OCI-LY7 (cell line): Measurements from ENCODE around the gene TRIM56. TPM values are rescaled to one million over a fixed set of nuclear protein-coding genes. Genes with fewer than 3 reads are reported as not detected.

ENCODE experiments used
- BruUV-seq: library from RNA; stranded (reverse); fragments of 400-500 nt; replicated peaks from 2 replicates; lab custom pipeline; 2021; lab: Mats Ljungman, UMichigan
- CTCF ChIA-PET: fragments of 300-600 bp; sonication (Branson Sonifier 250); formaldehyde crosslinking; loops from one replicate; lab custom pipeline; 2022; ENCODE audit warnings: antibody characterized with exemption; ENCODE audit not compliant: unreplicated experiment; lab: Charles Lee
- POLR2A ChIA-PET: fragments of 300-600 bp; sonication (Branson Sonifier 250); formaldehyde crosslinking; loops from one replicate; lab custom pipeline; 2022; ENCODE audit warnings: antibody characterized with exemption; lab: Charles Lee
- DNase-seq: peaks from one replicate; pipeline ENCODE4 v3.0.0-alpha.2; 2015; ENCODE audit warnings: low spot score
- H2AFZ ChIP-seq: fragments of 200-600 bp; sonication (generic), shearing (Covaris generic); 2 replicates; pipeline ENCODE4 v1.6.1; 2014; ENCODE audit warnings: mild to moderate bottlenecking, antibody characterized with exemption, low read length, moderate library complexity
- H3K27ac ChIP-seq: fragments of 200-600 bp; sonication (generic); 2 replicates; pipeline ENCODE4 v1.5.1; 2014; ENCODE audit warnings: mixed run types, low read depth, mild to moderate bottlenecking, moderate library complexity, low read length, inconsistent platforms; ENCODE audit not compliant: poor library complexity, severe bottlenecking
- H3K36me3 ChIP-seq: fragments of 200-600 bp; sonication (generic); 2 replicates; pipeline ENCODE4 v1.6.1; 2014; ENCODE audit warnings: mild to moderate bottlenecking, antibody characterized with exemption, low read length, moderate library complexity, mixed read lengths; ENCODE audit not compliant: insufficient read depth
- H3K4me1 ChIP-seq: fragments of 200-600 bp; sonication (generic); 2 replicates; pipeline ENCODE4 v1.5.1; 2014; ENCODE audit warnings: mild to moderate bottlenecking, low read length; ENCODE audit not compliant: insufficient read depth, poor library complexity, severe bottlenecking
- H3K4me2 ChIP-seq: fragments of 200-600 bp; sonication (generic); 2 replicates; pipeline ENCODE4 v1.6.1; 2014; ENCODE audit warnings: mild to moderate bottlenecking, low read length
- H3K4me3 ChIP-seq: fragments of 200-600 bp; sonication (generic); 2 replicates; pipeline ENCODE4 v1.5.1; 2014; ENCODE audit warnings: mild to moderate bottlenecking, low read depth, low read length; ENCODE audit not compliant: poor library complexity, severe bottlenecking
- H3K79me2 ChIP-seq: fragments of 200-600 bp; sonication (generic); 2 replicates; pipeline ENCODE4 v1.6.1; 2016; ENCODE audit warnings: low read depth, mild to moderate bottlenecking, low read length, moderate library complexity, mixed read lengths; ENCODE audit not compliant: insufficient read depth
- H3K9me2 ChIP-seq: fragments of 200-600 bp; sonication (generic); 2 replicates; pipeline ENCODE4 v1.6.1; 2016; ENCODE audit warnings: mild to moderate bottlenecking, low read length, mixed read lengths; ENCODE audit not compliant: insufficient read depth
- H3K9me3 ChIP-seq: fragments of 200-600 bp; sonication (generic); 2 replicates; pipeline ENCODE4 v1.6.1; 2014; ENCODE audit warnings: mild to moderate bottlenecking, mixed run types, low read length, mixed read lengths
- H4K20me1 ChIP-seq: fragments of 200-600 bp; sonication (generic); 2 replicates; pipeline ENCODE4 v1.6.1; 2014; ENCODE audit warnings: mild to moderate bottlenecking, antibody characterized with exemption, low read length, moderate library complexity, mixed read lengths; ENCODE audit not compliant: insufficient read depth
- CTCF ChIP-seq: fragments of 200-600 bp; sonication (generic); conservative IDR thresholded peaks from 2 replicates; pipeline ENCODE4 v1.5.1; 2014; ENCODE audit warnings: mild to moderate bottlenecking, antibody characterized with exemption, low read length, moderate library complexity, mixed read lengths
- EZH2phosphoT487 ChIP-seq: fragments of 200-600 bp; sonication (generic); IDR thresholded peaks from 2 replicates; pipeline ENCODE4 v1.6.1; 2018; ENCODE audit warnings: low read depth, borderline replicate concordance, mild to moderate bottlenecking, mixed run types, antibody characterized with exemption, low read length, moderate library complexity, mixed read lengths
- intact Hi-C: fragments of 100-400 bp; cut with micrococcal nuclease; formaldehyde crosslinking; loops from one replicate; pipeline ENCODE4 v1.10.0; 2022; ENCODE audit not compliant: unreplicated experiment
- total RNA-seq, 2 experiments: library from RNA; depleted of rRNA in 1 of 2; stranded (reverse); fragments of >200 nt in 1 of 2; shearing (Covaris generic) in 1 of 2; gene quantifications; 2 replicates each; pipeline ENCODE4 v1.2.3, GENCODE V29; 2014 to 2022

The TRIM56 gene
- total RNA-seq, 2 experiments from 2014 or later = 15.6 to 47.3 TPM

GRCh38 chr7:101099969-101100781 is 14.9 kb downstream of the TRIM56 start:
- no peak overlapping the region for H3K4me3 ChIP-seq
- no peak overlapping the region for H3K27ac ChIP-seq
- H3K79me2 ChIP-seq = no peaks in the 10 kb centered on the region
- no peaks in the 10 kb centered on the region for H3K9me2 ChIP-seq
- no peak overlapping the region for H3K4me2 ChIP-seq
- H2AFZ ChIP-seq = no peak overlapping the region
- POLR2A ChIA-PET = no interaction called here
- H3K36me3 ChIP-seq = no peaks in the 10 kb centered on the region
- BruUV-seq = no TSS peak
- no peaks in the 10 kb centered on the region for H3K4me1 ChIP-seq
- no peak for DNase-seq
- H3K9me3 ChIP-seq = no peaks in the 10 kb centered on the region
- TF ChIP-seq CTCF (no peak), EZH2phosphoT487 (no peak)
- H4K20me1 ChIP-seq = peaks cover 5% of the 10 kb centered on the region; the same call in 1 of the 2 replicates
- intact Hi-C loops = no loop called here
- CTCF ChIA-PET = no interaction called here

- Histone ChIP-seq H2AFZ (no peak overlapping the region), H4K20me1 (no peaks in the 10 kb centered on the region), H3K4me1 (no peaks in the 10 kb centered on the region), H3K4me2 (no peak overlapping the region), H3K9me2 (no peaks in the 10 kb centered on the region), H3K27ac (no peak overlapping the region), H3K9me3 (no peaks in the 10 kb centered on the region), H3K4me3 (no peak overlapping the region), H3K36me3 (no peaks in the 10 kb centered on the region), H3K79me2 (no peaks in the 10 kb centered on the region)
- TF ChIP-seq EZH2phosphoT487 = no peak
- TF ChIP-seq CTCF = no peak
- ChIA-PET POLR2A (interaction anchor here (0.6 kb wide), 1 partner anchor 76 kb away, joined by 3 read pairs; no protein-coding TSS in a partner anchor), CTCF (interaction anchor here (0.6 kb wide), 1 partner anchor 548 kb away, joined by 3 read pairs; no protein-coding TSS in a partner anchor)
- BruUV-seq = no TSS peak
- intact Hi-C loops = no loop called here
- no peak for DNase-seq
Measured at GRCh38 chr7:101100858-101101847, 15.9 kb downstream of the TRIM56 start.
